Mesothelial cell of epicardium (in vitro differentiated cells): ENCODE measurements around the gene MOCOS. TPM values are rescaled to one million over a fixed set of nuclear protein-coding genes. Genes with fewer than 3 reads are reported as not detected.
A peak's percentile ranks its signal among the peaks of the same experiment; 100 is the strongest.

Source experiments
- DNase-seq, 2 experiments: peaks; one replicate each; pipeline ENCODE4 v3.0.0; 2021; ENCODE audit warnings: low spot score in 2 of 2; ENCODE audit not compliant: unreplicated experiment in 2 of 2
- H3K27ac Mint-ChIP-seq: 2 replicates; pipeline ENCODE4 v1.8.0; 2021; ENCODE audit warnings: mixed read lengths
- H3K27me3 Mint-ChIP-seq: 2 replicates; pipeline ENCODE4 v1.8.0; 2021; ENCODE audit warnings: low read depth, mixed read lengths
- H3K36me3 Mint-ChIP-seq: 2 replicates; pipeline ENCODE4 v1.8.0; 2021; ENCODE audit warnings: mixed read lengths
- H3K4me1 Mint-ChIP-seq: 2 replicates; pipeline ENCODE4 v1.8.0; 2021; ENCODE audit warnings: mixed read lengths
- H3K4me3 Mint-ChIP-seq: 2 replicates; pipeline ENCODE4 v1.8.0; 2021; ENCODE audit warnings: mild to moderate bottlenecking, moderate library complexity, mixed read lengths
- H3K9me3 Mint-ChIP-seq: 2 replicates; pipeline ENCODE4 v1.8.0; 2021; ENCODE audit warnings: mixed read lengths
- CTCF ChIP-seq: fragments of 200-600 bp; sonication (generic); IDR thresholded peaks from one replicate; pipeline ENCODE4 v1.5.0; 2021; ENCODE audit warnings: antibody characterized with exemption; ENCODE audit not compliant: unreplicated experiment
- total RNA-seq: library from RNA; stranded (reverse); gene quantifications from 3 replicates; pipeline ENCODE4 v1.2.1, GENCODE V29; 2021

Gene MOCOS
- total RNA-seq = 2.2 to 3.2 TPM (median 3.2 TPM) in 3 replicates

GRCh38 chr18:36187193-36187825 lies at the start of gene MOCOS:
Gene MOCOS (plus strand): TSS chr18:36187497. CDS start chr18:36187540, 43 bp downstream.
- Mint-ChIP-seq H3K4me3 (peak within 1 kb of the TSS; percentile 82), H3K4me1 (peaks cover 8% of the 10 kb centered on the region), H3K27ac (no peak within 1 kb of the TSS), H3K36me3 (no peaks in the 10 kb centered on the region), H3K27me3 (peaks cover 39% of the 10 kb centered on the region), H3K9me3 (no peaks in the 10 kb centered on the region)
- peak; percentile 58 to 80 for DNase-seq
- TF ChIP-seq CTCF = no peak

- no peak for DNase-seq
- peaks cover 38% of the 10 kb centered on the region for H3K36me3 Mint-ChIP-seq
- no peak overlapping the region for H3K27ac Mint-ChIP-seq
- no peak overlapping the region for H3K4me3 Mint-ChIP-seq
- H3K4me1 Mint-ChIP-seq = no peaks in the 10 kb centered on the region
- no peaks in the 10 kb centered on the region for H3K9me3 Mint-ChIP-seq
- no peak for TF ChIP-seq CTCF
- H3K27me3 Mint-ChIP-seq = no peaks in the 10 kb centered on the region
Observed at GRCh38 chr18:36139245-36139644, 48.1 kb upstream of the MOCOS start.

DNA sequence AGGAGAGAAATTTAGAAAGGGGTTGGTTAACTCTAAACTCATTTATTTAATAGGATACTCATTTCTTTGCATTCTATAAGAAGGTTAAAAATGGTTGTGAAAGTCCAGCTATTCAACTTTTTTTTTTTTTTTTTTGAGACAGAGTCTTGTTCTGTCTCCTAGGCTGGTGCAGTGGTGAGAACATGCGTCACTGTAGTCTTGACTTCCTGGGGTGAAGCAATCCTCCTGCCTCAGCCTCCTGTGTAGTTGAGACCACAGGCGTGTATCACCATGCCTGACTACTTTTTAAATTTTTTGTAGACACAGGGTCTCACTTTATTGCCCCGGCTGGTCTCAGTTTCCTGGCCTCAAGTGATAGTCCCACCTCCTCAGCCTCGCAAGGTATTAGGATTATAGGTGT lies 45.7 kb upstream of the MOCOS start:
- H3K36me3 Mint-ChIP-seq = peaks cover 43% of the 10 kb centered on the region
- no peak overlapping the region for H3K4me3 Mint-ChIP-seq
- no peaks in the 10 kb centered on the region for H3K4me1 Mint-ChIP-seq

DNA sequence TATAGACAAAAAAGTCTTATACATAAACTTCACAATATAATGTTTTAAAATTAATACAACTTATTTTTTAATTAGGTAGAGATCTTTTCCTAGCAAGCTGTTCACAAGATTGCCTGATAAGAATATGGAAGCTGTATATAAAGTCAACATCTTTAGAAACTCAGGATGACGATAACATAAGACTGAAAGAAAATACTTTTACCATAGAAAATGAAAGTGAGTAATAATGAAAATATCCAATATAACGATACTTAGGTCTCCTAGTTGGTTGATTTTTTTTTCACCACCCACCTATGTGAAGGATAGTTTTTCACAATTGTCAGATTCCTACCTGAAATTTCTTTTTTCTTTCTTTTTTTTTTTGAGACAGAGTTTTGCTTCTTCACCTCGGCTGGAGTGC lies 44.5 kb upstream of the MOCOS start:
- TF ChIP-seq CTCF = no peak
- Mint-ChIP-seq H3K27ac (no peak overlapping the region), H3K36me3 (peaks cover 40% of the 10 kb centered on the region), H3K4me1 (no peaks in the 10 kb centered on the region), H3K4me3 (no peak overlapping the region), H3K9me3 (no peaks in the 10 kb centered on the region), H3K27me3 (no peaks in the 10 kb centered on the region)
- DNase-seq = no peak

More for the DNA sequence above, 45.7 kb upstream of the MOCOS start:
- TF ChIP-seq CTCF = no peak
- Mint-ChIP-seq H3K27me3 (no peaks in the 10 kb centered on the region), H3K27ac (no peak overlapping the region), H3K9me3 (no peaks in the 10 kb centered on the region)
- no peak for DNase-seq

- H3K27ac Mint-ChIP-seq = no peak overlapping the region
- H3K36me3 Mint-ChIP-seq = peaks cover 35% of the 10 kb centered on the region
- H3K4me1 Mint-ChIP-seq = no peaks in the 10 kb centered on the region
- no peaks in the 10 kb centered on the region for H3K27me3 Mint-ChIP-seq
- no peak overlapping the region for H3K4me3 Mint-ChIP-seq
- no peak for DNase-seq
- TF ChIP-seq CTCF = no peak
- H3K9me3 Mint-ChIP-seq = no peaks in the 10 kb centered on the region
Observed at GRCh38 chr18:36143391-36143790, 43.9 kb upstream of the MOCOS start.
